GM12891 (cell line): ENCODE data around the gene PPP2R5A.
A peak's percentile ranks its signal among the peaks of the same experiment; 100 is the strongest.

Source experiments
- DNase-seq: peaks from one replicate; pipeline ENCODE4 v3.0.0; 2011; ENCODE audit warnings: low spot score; ENCODE audit not compliant: insufficient read length
- FAIRE-seq: peaks from 2 replicates; lab custom pipeline; 2011; peaks lifted over from hg19 to GRCh38; lab: Jason Lieb, UNC
- PAX5 ChIP-seq: IDR thresholded peaks from 2 replicates; pipeline ENCODE4 v1.6.1; 2011; ENCODE audit warnings: low read length, moderate library complexity, mild to moderate bottlenecking; ENCODE audit not compliant: insufficient read depth, severe bottlenecking
- POLR2A ChIP-seq: IDR thresholded peaks from 2 replicates; pipeline ENCODE4 v1.6.1; 2011; ENCODE audit warnings: low read depth, low read length, control low read depth
- POLR2AphosphoS5 ChIP-seq: IDR thresholded peaks from 2 replicates; pipeline ENCODE4 v1.6.1; 2011; ENCODE audit warnings: low read depth, low read length, control low read depth
- POU2F2 ChIP-seq: IDR thresholded peaks from 2 replicates; pipeline ENCODE4 v1.6.1; 2011; ENCODE audit warnings: low read depth, mild to moderate bottlenecking, control low read depth, low read length, moderate library complexity
- SPI1 ChIP-seq: IDR thresholded peaks from 2 replicates; pipeline ENCODE4 v1.6.1; 2011; ENCODE audit warnings: low read depth, low read length, control low read depth
- TAF1 ChIP-seq: IDR thresholded peaks from 2 replicates; pipeline ENCODE4 v1.6.1; 2011; ENCODE audit warnings: low read depth, low read length, control low read depth

Gene PPP2R5A

GRCh38 chr1:212397171-212397570, 112.0 kb downstream of the PPP2R5A start:
- TF ChIP-seq POLR2AphosphoS5 (no peak), PAX5 (no peak), POLR2A (no peak), SPI1 (no peak), TAF1 (no peak), POU2F2 (no peak)
- DNase-seq (no peak), FAIRE-seq (no peak)

- FAIRE-seq (no peak), DNase-seq (no peak)
- TF ChIP-seq POLR2AphosphoS5: no peak
- no peak for TF ChIP-seq PAX5
- TF ChIP-seq POLR2A: no peak
- TF ChIP-seq POU2F2: no peak
- TF ChIP-seq TAF1: no peak
- no peak for TF ChIP-seq SPI1
Observed at GRCh38 chr1:212401042-212401441, 115.8 kb downstream of the PPP2R5A start.

GRCh38 chr1:212401838-212402582, 116.8 kb downstream of the PPP2R5A start:
- FAIRE-seq (peak; percentile 50), DNase-seq (no peak)
- no peak for TF ChIP-seq SPI1
- no peak for TF ChIP-seq TAF1
- TF ChIP-seq POU2F2: no peak

DNA sequence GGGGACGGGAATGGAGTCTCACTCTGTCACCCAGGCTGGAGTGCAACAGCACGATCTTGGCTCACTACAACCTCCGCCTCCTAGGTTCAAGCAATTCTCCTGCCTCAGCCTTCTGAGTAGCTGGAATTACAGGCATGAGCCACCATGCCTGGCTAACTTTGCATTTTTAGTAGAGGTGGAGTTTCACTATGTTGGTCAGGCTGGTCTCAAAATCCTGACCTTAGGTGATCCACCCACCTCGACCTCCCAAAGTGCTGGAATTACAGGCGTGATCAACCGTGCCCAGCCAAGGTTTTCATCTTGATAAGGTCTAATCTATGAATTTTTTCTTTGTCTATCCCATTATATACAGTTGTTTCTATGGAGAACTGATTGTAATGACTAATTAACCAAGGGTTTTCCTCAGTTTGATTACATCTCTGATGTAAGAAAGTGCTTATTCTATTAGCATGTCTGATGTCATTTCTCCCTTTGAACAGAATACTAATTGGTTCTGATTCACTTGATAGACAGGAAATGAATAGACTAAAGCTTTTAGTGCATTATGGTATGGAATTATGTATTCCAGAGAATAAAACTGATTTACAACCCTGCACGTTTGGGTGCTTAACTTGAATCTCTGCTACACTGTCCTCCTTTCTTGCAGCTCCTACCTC, 117.6 kb downstream of the PPP2R5A start:
- FAIRE-seq (no peak), DNase-seq (no peak)
- TF ChIP-seq POLR2AphosphoS5: no peak
- TF ChIP-seq PAX5: no peak
- no peak for TF ChIP-seq POLR2A
- TF ChIP-seq SPI1: no peak
- no peak for TF ChIP-seq TAF1
- TF ChIP-seq POU2F2: no peak

DNA sequence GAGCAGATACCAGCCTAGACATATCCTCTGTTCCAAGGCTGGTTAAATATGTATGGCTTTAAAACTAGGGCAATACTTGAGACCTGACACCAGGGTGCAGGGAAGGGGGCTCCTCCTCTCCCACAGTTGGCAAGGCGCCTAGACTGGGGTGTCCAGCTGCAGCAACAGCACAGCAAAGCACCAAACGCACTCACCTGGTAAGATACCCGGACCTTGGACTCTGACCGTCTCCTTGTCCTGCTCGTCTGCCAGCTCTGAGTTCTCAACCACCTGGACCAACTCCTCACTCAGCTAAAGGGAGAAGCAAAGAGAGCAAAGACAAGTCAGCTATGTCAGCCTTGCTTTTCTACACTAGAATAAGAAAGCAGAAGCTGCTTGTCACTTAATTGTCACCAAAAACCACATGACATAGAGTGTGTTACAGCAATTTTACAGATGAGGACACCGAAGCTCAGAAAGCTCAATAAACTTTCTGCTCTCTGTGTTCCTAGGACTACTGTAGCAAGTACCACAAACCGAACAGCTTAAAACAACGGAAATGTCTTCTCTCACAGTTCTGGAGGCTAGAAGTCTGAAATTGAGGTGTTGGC, 125.1 kb downstream of the PPP2R5A start:
- TF ChIP-seq POLR2AphosphoS5 (no peak), SPI1 (no peak), TAF1 (no peak), POLR2A (no peak), POU2F2 (no peak), PAX5 (no peak)
- no peak for FAIRE-seq
- DNase-seq: no peak
